WERI-Rb-1 (cell line): Measurements from ENCODE around the gene OR1D5.
A peak's percentile ranks its signal among the peaks of the same experiment; 100 is the strongest.

ENCODE experiments used
- DNase-seq: peaks from one replicate; pipeline ENCODE4 v3.0.0-alpha.2; 2020
- H3K27ac ChIP-seq: fragments of 250-450 bp; sonication (Bioruptor Pico); 2 replicates; pipeline ENCODE4 v1.5.1; 2020; ENCODE audit warnings: mild to moderate bottlenecking, moderate library complexity
- H3K27me3 ChIP-seq: fragments of 250-450 bp; sonication (Bioruptor Pico); 2 replicates; pipeline ENCODE4 v1.5.1; 2021; ENCODE audit warnings: mild to moderate bottlenecking, low read depth, moderate library complexity; ENCODE audit not compliant: insufficient read depth, severe bottlenecking
- H3K36me3 ChIP-seq: fragments of 250-450 bp; sonication (Bioruptor Pico); 2 replicates; pipeline ENCODE4 v1.5.1; 2020; ENCODE audit warnings: mild to moderate bottlenecking, moderate library complexity
- H3K4me3 ChIP-seq: 2 replicates; pipeline ENCODE4 v1.5.1; 2011; ENCODE audit warnings: low read depth, mild to moderate bottlenecking, control low read depth, low read length
- H3K9me3 ChIP-seq: fragments of 250-450 bp; sonication (Bioruptor Pico); 2 replicates; pipeline ENCODE4 v1.5.1; 2021; ENCODE audit warnings: mild to moderate bottlenecking, moderate library complexity; ENCODE audit not compliant: severe bottlenecking
- TF ChIP-seq, protein P1 (sequence below): IDR thresholded peaks from 2 replicates; pipeline ENCODE4 v1.5.1; 2011; ENCODE audit warnings: low read depth, mild to moderate bottlenecking, control low read depth, inconsistent platforms, low read length

OR1D5 gene

GRCh38 chr17:3048727-3049471 lies 14.5 kb downstream of the OR1D5 start:
- DNase-seq, result peak; percentile 97
- H3K9me3 ChIP-seq, result peaks cover 6% of the 10 kb centered on the region
- peak overlapping the region; percentile 65 for H3K4me3 ChIP-seq
- TF ChIP-seq, protein P1, sequence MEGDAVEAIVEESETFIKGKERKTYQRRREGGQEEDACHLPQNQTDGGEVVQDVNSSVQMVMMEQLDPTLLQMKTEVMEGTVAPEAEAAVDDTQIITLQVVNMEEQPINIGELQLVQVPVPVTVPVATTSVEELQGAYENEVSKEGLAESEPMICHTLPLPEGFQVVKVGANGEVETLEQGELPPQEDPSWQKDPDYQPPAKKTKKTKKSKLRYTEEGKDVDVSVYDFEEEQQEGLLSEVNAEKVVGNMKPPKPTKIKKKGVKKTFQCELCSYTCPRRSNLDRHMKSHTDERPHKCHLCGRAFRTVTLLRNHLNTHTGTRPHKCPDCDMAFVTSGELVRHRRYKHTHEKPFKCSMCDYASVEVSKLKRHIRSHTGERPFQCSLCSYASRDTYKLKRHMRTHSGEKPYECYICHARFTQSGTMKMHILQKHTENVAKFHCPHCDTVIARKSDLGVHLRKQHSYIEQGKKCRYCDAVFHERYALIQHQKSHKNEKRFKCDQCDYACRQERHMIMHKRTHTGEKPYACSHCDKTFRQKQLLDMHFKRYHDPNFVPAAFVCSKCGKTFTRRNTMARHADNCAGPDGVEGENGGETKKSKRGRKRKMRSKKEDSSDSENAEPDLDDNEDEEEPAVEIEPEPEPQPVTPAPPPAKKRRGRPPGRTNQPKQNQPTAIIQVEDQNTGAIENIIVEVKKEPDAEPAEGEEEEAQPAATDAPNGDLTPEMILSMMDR, result peak; percentile 79
- H3K36me3 ChIP-seq, result no peaks in the 10 kb centered on the region
- peak overlapping the region; percentile 78 for H3K27ac ChIP-seq
- no peaks in the 10 kb centered on the region for H3K27me3 ChIP-seq

DNA sequence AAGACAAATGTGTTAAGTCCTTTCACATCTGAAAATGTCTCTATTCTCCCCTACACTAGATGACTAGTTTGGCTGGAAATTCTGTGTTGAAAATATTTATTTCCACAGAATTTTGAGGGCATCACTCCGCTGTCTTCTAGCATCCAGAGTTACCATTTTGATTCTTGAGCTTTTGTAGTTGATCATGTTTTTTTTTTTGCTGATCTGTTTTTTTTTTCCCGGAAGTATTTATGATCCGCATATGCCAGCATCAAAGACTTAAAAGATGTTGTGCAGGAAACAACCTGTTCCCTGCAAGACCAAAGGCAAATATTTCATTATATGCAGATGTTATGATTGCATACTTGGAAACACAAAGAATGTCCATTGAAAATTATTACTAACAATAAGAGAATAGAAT lies 16.7 kb downstream of the OR1D5 start:
- Histone ChIP-seq H3K4me3 (no peak overlapping the region), H3K27ac (no peak overlapping the region), H3K36me3 (no peaks in the 10 kb centered on the region), H3K27me3 (no peaks in the 10 kb centered on the region), H3K9me3 (peaks cover 11% of the 10 kb centered on the region)
- TF ChIP-seq, protein P1, result no peak
- DNase-seq, result no peak

DNA sequence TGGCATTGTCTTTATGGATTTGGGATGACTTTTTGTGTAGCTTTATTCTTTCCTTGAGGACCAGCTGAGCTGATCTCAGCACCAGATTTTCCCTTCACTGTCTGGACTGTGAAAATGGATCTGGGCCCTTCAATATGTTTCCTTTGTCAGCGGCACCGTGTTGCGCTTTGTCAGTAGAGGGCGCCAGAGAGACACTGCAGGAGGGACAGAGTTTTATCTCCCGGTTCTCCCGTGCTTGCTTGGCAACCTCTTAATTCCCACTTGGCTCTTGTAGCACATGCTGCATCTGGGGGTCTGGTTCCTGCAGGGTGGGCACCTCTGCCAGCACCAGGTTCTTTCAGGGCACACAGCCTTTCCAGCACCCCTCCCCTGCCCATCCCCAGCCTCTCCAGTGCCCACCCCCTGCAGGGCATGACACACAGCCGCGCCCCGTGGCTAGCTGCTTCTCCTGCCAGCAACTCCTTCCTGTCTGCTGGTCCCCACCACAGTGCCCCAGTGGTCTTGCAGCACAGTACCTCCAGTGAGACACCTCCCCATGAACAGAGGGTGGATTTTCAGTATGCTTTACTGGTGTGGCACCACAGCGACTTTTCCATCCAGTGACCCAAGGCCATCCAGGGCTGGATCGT lies 19.6 kb downstream of the OR1D5 start:
- Histone ChIP-seq H3K27ac (no peak overlapping the region), H3K9me3 (peaks cover 11% of the 10 kb centered on the region), H3K27me3 (no peaks in the 10 kb centered on the region), H3K4me3 (no peak overlapping the region), H3K36me3 (no peaks in the 10 kb centered on the region)
- TF ChIP-seq, protein P1, result peak; percentile 46
- DNase-seq, result peak; percentile 41

DNA sequence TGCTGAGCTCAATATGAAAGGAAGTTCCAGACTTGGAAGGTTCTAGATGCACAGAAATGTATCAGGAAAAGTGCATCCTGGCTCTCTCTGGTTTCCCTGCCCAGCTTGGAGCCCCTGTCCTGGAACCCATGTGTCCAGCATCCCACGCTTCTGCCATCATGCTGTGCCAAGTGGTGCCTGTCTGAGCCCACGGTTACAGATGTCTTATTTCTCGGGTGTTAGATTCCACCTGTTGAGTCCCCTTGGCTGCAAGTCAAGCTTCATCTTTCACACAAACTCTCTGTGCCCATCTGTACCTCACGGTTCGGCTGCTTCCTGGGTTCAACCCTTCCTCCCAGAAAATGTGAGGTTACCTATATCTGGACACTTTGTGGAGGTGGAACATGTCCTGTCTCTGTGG lies 22.5 kb downstream of the OR1D5 start:
- H3K27ac ChIP-seq, result no peak overlapping the region
- no peak overlapping the region for H3K4me3 ChIP-seq
- H3K27me3 ChIP-seq, result no peaks in the 10 kb centered on the region
- H3K36me3 ChIP-seq, result no peaks in the 10 kb centered on the region
- DNase-seq, result no peak
- TF ChIP-seq, protein P1, result no peak
- H3K9me3 ChIP-seq, result peaks cover 11% of the 10 kb centered on the region

DNA sequence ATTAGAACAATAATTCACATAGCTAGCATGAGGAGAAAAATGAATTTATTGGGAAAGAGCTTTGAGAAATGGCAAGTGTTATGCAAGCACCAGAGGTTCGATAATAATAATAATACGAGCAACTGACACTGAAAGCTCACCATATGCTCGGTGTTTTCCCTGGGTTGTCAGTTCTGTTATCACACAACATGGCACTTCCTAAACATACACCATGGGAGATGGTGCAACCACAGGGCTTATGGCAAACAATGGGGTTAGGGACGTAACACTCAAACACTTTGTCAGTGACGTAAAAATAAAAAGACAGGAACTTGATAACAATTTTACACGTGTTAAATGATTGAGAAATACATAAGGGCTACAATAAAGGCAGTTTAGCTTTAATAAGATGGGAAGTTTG lies 23.7 kb downstream of the OR1D5 start:
- Histone ChIP-seq H3K36me3 (no peaks in the 10 kb centered on the region), H3K4me3 (no peak overlapping the region), H3K27me3 (no peaks in the 10 kb centered on the region), H3K9me3 (peaks cover 11% of the 10 kb centered on the region), H3K27ac (no peak overlapping the region)
- TF ChIP-seq, protein P1, result no peak
- DNase-seq, result no peak
